Lower lobe of right lung (tissue), 2 donors: ENCODE data around the gene KAT6B. TPM values are rescaled to one million over a fixed set of nuclear protein-coding genes. Genes with fewer than 3 reads are reported as not detected.

ENCODE experiments used
- ATAC-seq, 2 donors: fragments of 200-7000 bp; cut with Tn5 transposase; one replicate each; pipeline ENCODE4 v1.9.1; 2020 to 2022; ENCODE audit warnings: mild to moderate bottlenecking in 2 of 2, moderate library complexity in 2 of 2
- DNase-seq: peaks from one replicate; pipeline ENCODE4 v3.0.0-alpha.2; 2020
- H3K27ac ChIP-seq: fragments of 200-600 bp; one replicate; pipeline ENCODE4 v1.8.0; 2022
- H3K27me3 ChIP-seq: fragments of 200-600 bp; one replicate; pipeline ENCODE4 v1.8.0; 2022; ENCODE audit warnings: low read depth
- H3K36me3 ChIP-seq: fragments of 200-600 bp; one replicate; pipeline ENCODE4 v1.8.0; 2022; ENCODE audit warnings: mild to moderate bottlenecking
- H3K4me1 ChIP-seq: fragments of 200-600 bp; one replicate; pipeline ENCODE4 v1.8.0; 2022
- H3K4me3 ChIP-seq: fragments of 200-600 bp; one replicate; pipeline ENCODE4 v1.8.0; 2022; ENCODE audit warnings: mild to moderate bottlenecking
- H3K9me3 ChIP-seq: fragments of 200-600 bp; one replicate; pipeline ENCODE4 v1.8.0; 2022
- intact Hi-C: fragments of 100-400 bp; cut with DNase I; formaldehyde crosslinking; loops from one replicate; pipeline ENCODE4 v1.11.0; 2022
- total RNA-seq: library from RNA; stranded (reverse); fragmentation: NEBNext Ultra II Directional; extraction: Animal tissue kit (Norgen Biotek cat#: 25700); gene quantifications from one replicate; pipeline ENCODE4 v1.2.1, GENCODE V29; 2021
- TF ChIP-seq, protein P1 (sequence below): fragments of 200-600 bp; IDR thresholded peaks from one replicate; pipeline ENCODE4 v1.8.0; 2022; ENCODE audit warnings: antibody characterized with exemption, mild to moderate bottlenecking
- donor health status: DM: no; HTN: yes; CAD: no; lungs with severe emphysema.

The KAT6B gene
- total RNA-seq, 1 donor from 2014 or later: 46.3 TPM

DNA sequence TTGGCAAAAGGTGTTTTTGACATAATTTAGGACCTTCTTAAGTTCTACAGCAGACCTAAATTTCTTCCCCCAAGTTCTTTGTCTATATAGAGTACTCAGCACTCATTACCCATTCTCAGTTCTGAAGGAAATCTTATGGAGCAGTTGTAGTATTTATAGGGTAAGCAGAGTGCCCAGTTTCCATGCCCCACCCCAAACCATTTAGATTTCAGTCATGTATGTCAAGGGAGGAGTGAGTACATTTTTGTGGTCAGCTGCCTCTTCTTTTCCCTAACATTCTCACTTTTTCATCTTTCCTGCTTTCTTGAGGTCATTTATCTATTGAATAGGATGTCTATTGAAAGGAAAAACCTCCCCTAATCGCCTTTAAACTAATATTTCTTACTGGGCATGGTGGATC is 83.3 kb downstream of the KAT6B start:
- intact Hi-C loops: no loop called here
- TF ChIP-seq, protein P1, sequence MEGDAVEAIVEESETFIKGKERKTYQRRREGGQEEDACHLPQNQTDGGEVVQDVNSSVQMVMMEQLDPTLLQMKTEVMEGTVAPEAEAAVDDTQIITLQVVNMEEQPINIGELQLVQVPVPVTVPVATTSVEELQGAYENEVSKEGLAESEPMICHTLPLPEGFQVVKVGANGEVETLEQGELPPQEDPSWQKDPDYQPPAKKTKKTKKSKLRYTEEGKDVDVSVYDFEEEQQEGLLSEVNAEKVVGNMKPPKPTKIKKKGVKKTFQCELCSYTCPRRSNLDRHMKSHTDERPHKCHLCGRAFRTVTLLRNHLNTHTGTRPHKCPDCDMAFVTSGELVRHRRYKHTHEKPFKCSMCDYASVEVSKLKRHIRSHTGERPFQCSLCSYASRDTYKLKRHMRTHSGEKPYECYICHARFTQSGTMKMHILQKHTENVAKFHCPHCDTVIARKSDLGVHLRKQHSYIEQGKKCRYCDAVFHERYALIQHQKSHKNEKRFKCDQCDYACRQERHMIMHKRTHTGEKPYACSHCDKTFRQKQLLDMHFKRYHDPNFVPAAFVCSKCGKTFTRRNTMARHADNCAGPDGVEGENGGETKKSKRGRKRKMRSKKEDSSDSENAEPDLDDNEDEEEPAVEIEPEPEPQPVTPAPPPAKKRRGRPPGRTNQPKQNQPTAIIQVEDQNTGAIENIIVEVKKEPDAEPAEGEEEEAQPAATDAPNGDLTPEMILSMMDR: no peak
- no peaks in the 10 kb centered on the region for H3K27me3 ChIP-seq
- no peak overlapping the region for H3K27ac ChIP-seq
- DNase-seq (no peak), ATAC-seq (no peak)
- no peaks in the 10 kb centered on the region for H3K4me1 ChIP-seq
- no peak overlapping the region for H3K4me3 ChIP-seq
- H3K36me3 ChIP-seq: no peaks in the 10 kb centered on the region
- no peaks in the 10 kb centered on the region for H3K9me3 ChIP-seq

DNA sequence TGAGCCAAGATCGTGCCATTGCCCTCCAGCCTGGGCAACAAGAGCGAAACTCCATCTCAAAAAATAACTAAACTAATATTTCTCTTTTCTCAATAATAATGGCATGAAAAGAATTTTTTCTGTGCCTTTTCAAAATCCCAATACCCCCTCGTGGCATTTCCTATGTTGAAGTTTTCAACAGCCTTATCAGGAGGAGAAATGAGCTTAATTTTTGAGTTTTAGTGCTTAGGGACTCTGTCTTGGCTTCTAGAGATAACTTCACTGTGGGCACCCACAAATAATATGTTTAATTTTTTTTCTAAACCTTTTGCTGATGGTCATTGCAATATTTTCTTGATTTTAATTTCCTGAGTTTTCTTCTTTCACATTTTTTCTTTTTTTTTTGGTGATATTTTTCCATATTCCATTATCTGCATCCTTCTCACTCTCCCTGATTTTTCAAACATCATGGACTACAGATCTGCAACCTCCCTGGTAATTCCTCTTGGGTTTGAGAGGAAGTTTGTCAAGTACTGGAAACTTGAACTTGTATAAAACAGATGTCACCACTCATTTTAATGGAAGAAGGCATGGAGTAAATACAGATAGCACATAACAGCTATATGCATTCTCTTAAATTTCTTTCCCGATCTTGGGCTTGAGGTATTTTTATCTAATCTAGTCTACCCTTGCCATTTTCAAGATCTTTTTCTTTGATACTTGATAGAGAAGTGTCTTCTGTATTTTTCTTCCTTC is 84.0 kb downstream of the KAT6B start:
- TF ChIP-seq, protein P1: no peak
- H3K9me3 ChIP-seq: no peaks in the 10 kb centered on the region
- no peak overlapping the region for H3K27ac ChIP-seq
- H3K4me3 ChIP-seq: no peak overlapping the region
- intact Hi-C loops: no loop called here
- DNase-seq (no peak), ATAC-seq (no peak)
- no peaks in the 10 kb centered on the region for H3K27me3 ChIP-seq
- H3K36me3 ChIP-seq: no peaks in the 10 kb centered on the region
- no peaks in the 10 kb centered on the region for H3K4me1 ChIP-seq

DNA sequence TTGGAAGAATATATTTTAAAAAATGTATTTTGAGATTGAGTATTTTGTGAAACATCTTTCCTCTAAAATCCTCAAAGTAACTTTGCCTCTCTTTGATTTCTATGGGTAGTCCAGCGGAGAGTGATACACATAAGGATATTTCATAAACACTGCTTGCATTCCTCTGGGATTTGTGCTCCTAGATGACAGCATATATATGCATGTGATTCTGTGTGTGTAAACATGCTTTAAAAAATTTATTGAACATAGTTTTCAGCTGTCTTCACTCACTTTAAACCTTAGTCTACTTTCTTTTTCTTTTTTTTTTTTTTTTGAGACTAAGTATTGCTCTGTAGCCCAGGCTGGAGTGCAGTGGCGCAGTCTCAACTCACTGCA is 84.6 kb downstream of the KAT6B start:
- DNase-seq (no peak), ATAC-seq (no peak)
- Histone ChIP-seq H3K4me1 (no peaks in the 10 kb centered on the region), H3K27ac (no peak overlapping the region), H3K36me3 (no peaks in the 10 kb centered on the region), H3K27me3 (no peaks in the 10 kb centered on the region), H3K9me3 (no peaks in the 10 kb centered on the region), H3K4me3 (no peak overlapping the region)
- TF ChIP-seq, protein P1: no peak
- intact Hi-C loops: no loop called here

DNA sequence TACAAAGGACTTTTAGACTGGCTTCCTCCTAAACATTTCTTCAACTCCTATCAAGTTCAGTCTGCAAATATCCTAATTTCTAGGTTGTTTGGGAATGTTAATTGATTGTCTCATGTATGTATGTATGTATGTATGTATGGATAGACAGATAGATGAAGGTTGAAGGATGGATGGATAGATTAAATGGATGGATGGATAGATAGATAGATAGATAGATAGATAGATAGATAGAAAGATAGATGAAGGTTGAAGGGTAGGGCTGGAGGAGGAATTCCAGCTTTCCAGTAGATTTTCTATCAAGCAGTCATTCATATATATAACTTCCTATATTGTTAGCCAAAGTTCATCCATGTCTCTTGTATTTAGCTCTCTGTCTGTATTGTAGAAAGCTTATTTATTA is 85.8 kb downstream of the KAT6B start:
- H3K27ac ChIP-seq: no peak overlapping the region
- TF ChIP-seq, protein P1: no peak
- intact Hi-C loops: no loop called here
- H3K4me3 ChIP-seq: no peak overlapping the region
- H3K27me3 ChIP-seq: no peaks in the 10 kb centered on the region
- DNase-seq (no peak), ATAC-seq (no peak)
- no peaks in the 10 kb centered on the region for H3K36me3 ChIP-seq
- H3K9me3 ChIP-seq: no peaks in the 10 kb centered on the region
- H3K4me1 ChIP-seq: no peaks in the 10 kb centered on the region

DNA sequence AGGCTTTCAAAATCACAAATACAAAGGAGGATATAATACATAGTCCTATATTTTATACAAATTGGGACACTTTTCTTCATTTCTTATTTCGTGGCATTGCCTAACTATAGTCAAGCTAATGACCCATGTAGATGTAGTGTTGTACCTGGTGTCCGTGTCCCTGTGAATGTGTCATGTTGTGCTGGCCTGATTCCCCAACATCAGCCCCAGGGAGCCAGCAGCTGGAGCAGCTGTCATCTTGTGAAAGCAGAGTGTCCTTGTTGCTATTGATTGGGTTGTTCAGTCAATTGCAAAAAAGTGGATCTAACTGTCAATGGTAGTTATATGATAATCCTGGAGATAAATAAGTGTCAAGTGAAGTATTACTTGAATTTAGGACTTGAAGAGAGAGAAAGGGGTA is 86.3 kb downstream of the KAT6B start:
- ATAC-seq (no peak), DNase-seq (no peak)
- H3K27ac ChIP-seq: no peak overlapping the region
- H3K4me1 ChIP-seq: no peaks in the 10 kb centered on the region
- intact Hi-C loops: no loop called here
- H3K27me3 ChIP-seq: no peaks in the 10 kb centered on the region
- H3K9me3 ChIP-seq: no peaks in the 10 kb centered on the region
- no peak overlapping the region for H3K4me3 ChIP-seq
- no peaks in the 10 kb centered on the region for H3K36me3 ChIP-seq
- TF ChIP-seq, protein P1: no peak
